HepG2 (cell line): ENCODE measurements around the gene ARL10. TPM values are rescaled to one million over a fixed set of nuclear protein-coding genes. Genes with fewer than 3 reads are reported as not detected.

ENCODE experiments used
- CEBPZ ChIP-seq: IDR thresholded peaks from 2 replicates; pipeline ENCODE4 v1.6.1; 2012; ENCODE audit warnings: low read length, improper control_type of control experiment
- ERF ChIP-seq: IDR thresholded peaks from 2 replicates; pipeline ENCODE4 v1.6.1; 2018; ENCODE audit warnings: missing biosample characterization, missing genetic modification reagents
- ETS1 ChIP-seq: sonication (generic); formaldehyde crosslinking; IDR thresholded peaks from 2 replicates; pipeline ENCODE4 v1.4.0; 2020; ENCODE audit warnings: missing genetic modification reagents
- HOXA9 ChIP-seq: sonication (generic); formaldehyde crosslinking; IDR thresholded peaks from 2 replicates; pipeline ENCODE4 v1.8.1; 2022; ENCODE audit warnings: missing genetic modification reagents, mild to moderate bottlenecking, moderate library complexity, borderline replicate concordance
- ISL2 ChIP-seq: sonication (generic); formaldehyde crosslinking; IDR thresholded peaks from 2 replicates; pipeline ENCODE4 v1.5.0; 2020; ENCODE audit warnings: missing genetic modification reagents
- KLF13 ChIP-seq: sonication (generic); formaldehyde crosslinking; IDR thresholded peaks from 2 replicates; pipeline ENCODE4 v1.4.0; 2020; ENCODE audit warnings: mild to moderate bottlenecking, missing genetic modification reagents
- POLR2A ChIP-seq, 2 experiments: IDR thresholded peaks; 2 replicates each; pipeline ENCODE4 v1.6.1; 2011; ENCODE audit warnings: low read depth in 2 of 2, low read length in 2 of 2, mild to moderate bottlenecking in 1 of 2, moderate library complexity in 1 of 2; ENCODE audit not compliant: insufficient read depth in 1 of 2
- SATB2 ChIP-seq: sonication (generic); formaldehyde crosslinking; IDR thresholded peaks from 2 replicates; pipeline ENCODE4 v1.5.0; 2020; ENCODE audit warnings: missing genetic modification reagents
- SIX1 ChIP-seq: sonication (generic); formaldehyde crosslinking; IDR thresholded peaks from 2 replicates; pipeline ENCODE4 v1.4.0; 2020; ENCODE audit warnings: missing genetic modification reagents, borderline replicate concordance
- SNAPC5 ChIP-seq: sonication (generic); formaldehyde crosslinking; IDR thresholded peaks from 2 replicates; pipeline ENCODE4 v1.8.1; 2023; ENCODE audit warnings: mild to moderate bottlenecking, missing genetic modification reagents, borderline replicate concordance
- SRSF9 ChIP-seq: fragments of 200-400 bp; formaldehyde crosslinking; IDR thresholded peaks from 2 replicates; pipeline ENCODE4 v1.6.1; 2018; ENCODE audit warnings: borderline replicate concordance, mild to moderate bottlenecking, low read depth, low read length; ENCODE audit not compliant: insufficient read depth, poor library complexity, severe bottlenecking
- ZNF10 ChIP-seq: sonication (generic); formaldehyde crosslinking; IDR thresholded peaks from 2 replicates; pipeline ENCODE4 v1.4.0; 2020; ENCODE audit warnings: mild to moderate bottlenecking, low read depth, missing genetic modification reagents, borderline replicate concordance
- ZNF17 ChIP-seq: sonication (generic); formaldehyde crosslinking; IDR thresholded peaks from 2 replicates; pipeline ENCODE4 v1.5.0; 2020; ENCODE audit warnings: mild to moderate bottlenecking, missing genetic modification reagents
- ZNF230 ChIP-seq: sonication (generic); formaldehyde crosslinking; IDR thresholded peaks from 2 replicates; pipeline ENCODE4 v1.4.0; 2020; ENCODE audit warnings: mild to moderate bottlenecking, missing genetic modification reagents
- ZNF609 ChIP-seq: sonication (generic); formaldehyde crosslinking; IDR thresholded peaks from 2 replicates; pipeline ENCODE4 v1.4.0; 2020; ENCODE audit warnings: mild to moderate bottlenecking, missing genetic modification reagents, borderline replicate concordance
- polyA plus RNA-seq, 8 experiments: library from polyadenylated mRNA; depleted of rRNA in 3 of 8; stranded (reverse) in 7 of 8; unstranded in 1 of 8; fragments of >200 nt; fragmentation: Illumina TruSeq in 4 of 8; extraction: Trizol in 4 of 8; gene quantifications; 2 replicates each; pipeline versions ENCODE4 v1.2.1 to v1.2.3, GENCODE V29; 2011 to 2016; ENCODE audit warnings: low read depth in 4 of 8, missing spikeins in 1 of 8, mixed read lengths in 1 of 8; ENCODE audit not compliant: insufficient read depth in 1 of 8
- total RNA-seq, 5 experiments: library from RNA; depleted of rRNA; stranded (reverse); fragments of >200 nt; fragmentation: Illumina TruSeq; extraction: Trizol; gene quantifications; 2 replicates each; pipeline ENCODE4 v1.2.3, GENCODE V29; 2016; ENCODE audit warnings: low read depth in 1 of 5

Gene ARL10
- total and polyA plus RNA-seq, 2 of the 13 experiments (the other 11 are each of a cell fraction or from before 2014, with no cell fraction given): 0.18 to 0.50 TPM

GRCh38 chr5:176415952-176416924 is 51.0 kb downstream of the ARL10 start, which contains the start of gene CLTB (continued):
- TF ChIP-seq ZNF609 (CRISPR knock-in tag) (0 out of 2 replicates have a peak, but pooled peaks have one; percentile 19), ZNF230 (CRISPR knock-in tag) (no peak), SNAPC5 (no peak), SATB2 (CRISPR knock-in tag) (no peak), ZNF17 (CRISPR knock-in tag) (no peak), SIX1 (CRISPR knock-in tag) (no peak), POLR2A (IDR thresholded peaks at IDR 0.05; ENCODE audit: insufficient read depth in 1 of 2, low read depth in 2 of 2, low read length in 2 of 2) (peak in 1 of 2 experiments; percentile 32; a peak in 1 of 4 replicates), ETS1 (CRISPR knock-in tag) (no peak), ERF (CRISPR knock-in tag) (peak; percentile 82), ZNF10 (CRISPR knock-in tag) (no peak), ISL2 (0 out of 2 replicates have a peak, but pooled peaks have one; percentile 31), CEBPZ (no peak), KLF13 (no peak), HOXA9 (CRISPR knock-in tag) (no peak), SRSF9 (no peak)
